HG02678 (cell line): ENCODE results near the gene CD99.

ENCODE experiments used
- ATAC-seq: cut with Tn5 transposase; IDR thresholded peaks from one replicate; pipeline ENCODE4 v1.9.1; 2021; ENCODE audit warnings: mild to moderate bottlenecking, moderate library complexity; ENCODE audit not compliant: unreplicated experiment

The CD99 gene

GRCh38 chrX:2690856-2691542 is at the start of gene CD99:
Gene CD99, plus strand, starts transcription at chrX:2691295. Its CDS starts 66 bp downstream, at chrX:2691361.
- peak; percentile 93 for ATAC-seq

- no peak for ATAC-seq
Measured at GRCh38 chrX:2642146-2642545, 48.9 kb upstream of the CD99 start.

- ATAC-seq = no peak
Measured at GRCh38 chrX:2642791-2643190, 48.3 kb upstream of the CD99 start.

GRCh38 chrX:2643880-2644279 is 47.2 kb upstream of the CD99 start:
- no peak for ATAC-seq

- ATAC-seq = no peak
Measured at GRCh38 chrX:2645563-2645962, 45.5 kb upstream of the CD99 start.

GRCh38 chrX:2647627-2648026 is 43.5 kb upstream of the CD99 start:
- no peak for ATAC-seq

GRCh38 chrX:2650037-2650436 is 41.1 kb upstream of the CD99 start:
- ATAC-seq = no peak

GRCh38 chrX:2650865-2651264 is 40.2 kb upstream of the CD99 start:
- ATAC-seq = no peak

GRCh38 chrX:2652106-2652505 is 39.0 kb upstream of the CD99 start:
- ATAC-seq = no peak

GRCh38 chrX:2654436-2655340 is 36.4 kb upstream of the CD99 start:
- no peak for ATAC-seq

- ATAC-seq = no peak
Measured at GRCh38 chrX:2656257-2656836, 34.7 kb upstream of the CD99 start.

GRCh38 chrX:2657532-2658113 is 33.5 kb upstream of the CD99 start:
- no peak for ATAC-seq

- no peak for ATAC-seq
Measured at GRCh38 chrX:2658585-2659292, 32.4 kb upstream of the CD99 start.

- ATAC-seq = no peak
Measured at GRCh38 chrX:2662586-2662985, 28.5 kb upstream of the CD99 start.

- ATAC-seq = no peak
Measured at GRCh38 chrX:2664502-2664901, 26.6 kb upstream of the CD99 start.

- ATAC-seq = no peak
Measured at GRCh38 chrX:2665387-2666304, 25.4 kb upstream of the CD99 start.

GRCh38 chrX:2666491-2666890 is 24.6 kb upstream of the CD99 start:
- ATAC-seq = no peak

- no peak for ATAC-seq
Measured at GRCh38 chrX:2670978-2671377, 20.1 kb upstream of the CD99 start.

- no peak for ATAC-seq
Measured at GRCh38 chrX:2672084-2672483, 19.0 kb upstream of the CD99 start.

- ATAC-seq = no peak
Measured at GRCh38 chrX:2673611-2674010, 17.5 kb upstream of the CD99 start.
